Measurements from ENCODE around the gene VTN.

VTN gene

DNA sequence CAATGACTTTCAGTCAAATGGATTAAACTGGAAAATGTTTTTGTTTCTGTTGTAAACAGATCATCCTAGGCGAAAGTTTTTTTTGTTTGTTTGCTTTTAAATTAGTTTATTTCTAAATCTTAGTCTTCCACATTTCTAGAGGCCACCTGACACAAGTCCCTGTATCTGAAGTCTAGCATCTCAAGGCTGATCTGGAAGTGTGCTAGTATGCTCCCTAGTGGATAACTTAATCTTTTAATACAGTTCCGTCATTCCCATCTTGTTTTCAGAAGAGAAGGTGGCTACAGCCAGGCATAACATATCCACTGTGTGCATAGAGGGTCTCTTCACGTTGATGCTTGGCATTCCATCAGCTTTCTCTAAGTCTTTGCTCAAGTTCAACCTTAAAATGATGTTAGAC, 42.4 kb downstream of the VTN start:
- Histone ChIP-seq H3K36me3 (ENCODE audit: insufficient read depth, low read length) (peaks cover 63% of the 10 kb centered on the region), H3K4me2 (ENCODE audit: insufficient read depth, low read length) (no peak overlapping the region)

DNA sequence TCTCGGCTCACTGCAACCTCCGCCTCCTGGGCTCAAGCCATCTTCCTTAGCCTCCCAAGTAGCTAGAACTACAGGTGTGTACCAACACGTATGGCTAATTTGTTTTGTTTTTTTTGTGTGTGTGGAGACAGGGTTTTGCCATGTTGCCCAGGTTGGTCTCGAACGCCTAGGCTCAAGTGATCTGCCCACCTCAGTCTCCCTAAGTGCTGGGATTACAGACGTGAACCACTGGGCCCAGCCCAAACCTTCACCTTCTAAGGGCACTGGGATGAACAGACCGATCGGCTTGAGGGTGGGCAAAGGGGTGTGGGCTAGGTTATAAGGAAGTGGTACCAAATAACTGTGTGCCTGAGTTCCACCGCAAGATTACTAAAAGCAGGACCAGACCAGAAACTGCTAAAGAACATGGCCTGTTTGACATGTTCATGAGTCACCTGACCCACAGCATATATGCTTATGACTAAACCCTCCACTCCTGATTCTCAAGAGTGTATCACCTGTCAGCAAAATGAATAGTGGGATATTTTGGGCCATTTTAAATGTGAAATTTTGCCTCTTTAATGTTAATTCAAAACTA, 43.0 kb downstream of the VTN start:
- Histone ChIP-seq H3K4me1 (ENCODE audit: insufficient read depth, low read length) (peaks cover 6% of the 10 kb centered on the region; the same call in 1 of the 2 replicates), H2AFZ (ENCODE audit: low read depth, low read length) (no peak overlapping the region), H3K79me2 (ENCODE audit: insufficient read depth, low read length) (peaks cover 53% of the 10 kb centered on the region), H3K4me2 (ENCODE audit: insufficient read depth, low read length) (no peak overlapping the region), H3K4me3 (ENCODE audit: low read depth in 1 of 2, low read length in 2 of 2) (no peak overlapping the region), H3K27me3 (ENCODE audit: insufficient read depth, low read length, poor library complexity) (no peaks in the 10 kb centered on the region), H4K20me1 (ENCODE audit: insufficient read depth, low read length) (peaks cover 29% of the 10 kb centered on the region; the same call in 1 of the 2 replicates), H3K36me3 (ENCODE audit: insufficient read depth, low read length) (peaks cover 68% of the 10 kb centered on the region), H3K27ac (ENCODE audit: low read length) (no peak overlapping the region), H3K9ac (ENCODE audit: low read depth, low read length) (no peak overlapping the region), H3K9me3 (ENCODE audit: insufficient read depth, low read length, severe bottlenecking) (no peaks in the 10 kb centered on the region)
- TF ChIP-seq CTCF (IDR thresholded peaks at IDR 0.05; ENCODE audit: borderline replicate concordance, extremely low read depth, low read length, poor library complexity, severe bottlenecking) (no peak), EZH2 (IDR thresholded peaks at IDR 0.05; ENCODE audit: borderline replicate concordance, low read depth, low read length, severe bottlenecking) (no peak)
- no peak for ATAC-seq (ENCODE audit: insufficient read depth, low read depth)
- DNase-seq, result no peak

More for the DNA sequence above, 42.4 kb downstream of the VTN start:
- no peak overlapping the region for H3K4me3 ChIP-seq (ENCODE audit: low read depth in 1 of 2, low read length in 2 of 2)
- no peak overlapping the region for H3K27ac ChIP-seq (ENCODE audit: low read length)
- H3K27me3 ChIP-seq (ENCODE audit: insufficient read depth, low read length, poor library complexity), result no peaks in the 10 kb centered on the region
- DNase-seq (no peak), ATAC-seq (ENCODE audit: insufficient read depth, low read depth) (no peak)
- H3K9me3 ChIP-seq (ENCODE audit: insufficient read depth, low read length, severe bottlenecking), result no peaks in the 10 kb centered on the region
- peaks cover 2% of the 10 kb centered on the region; the same call in 1 of the 2 replicates for H3K4me1 ChIP-seq (ENCODE audit: insufficient read depth, low read length)
- no peak overlapping the region for H3K9ac ChIP-seq (ENCODE audit: low read depth, low read length)
- peaks cover 29% of the 10 kb centered on the region; the same call in 1 of the 2 replicates for H4K20me1 ChIP-seq (ENCODE audit: insufficient read depth, low read length)
- no peak overlapping the region for H2AFZ ChIP-seq (ENCODE audit: low read depth, low read length)
- TF ChIP-seq CTCF (IDR thresholded peaks at IDR 0.05; ENCODE audit: borderline replicate concordance, extremely low read depth, low read length, poor library complexity, severe bottlenecking) (no peak), EZH2 (IDR thresholded peaks at IDR 0.05; ENCODE audit: borderline replicate concordance, low read depth, low read length, severe bottlenecking) (no peak)
- peaks cover 48% of the 10 kb centered on the region for H3K79me2 ChIP-seq (ENCODE audit: insufficient read depth, low read length)

- Histone ChIP-seq H2AFZ (ENCODE audit: low read depth, low read length) (no peak overlapping the region), H4K20me1 (ENCODE audit: insufficient read depth, low read length) (peaks cover 36% of the 10 kb centered on the region; the same call in 1 of the 2 replicates), H3K27ac (ENCODE audit: low read length) (no peak overlapping the region), H3K9me3 (ENCODE audit: insufficient read depth, low read length, severe bottlenecking) (no peaks in the 10 kb centered on the region), H3K4me2 (ENCODE audit: insufficient read depth, low read length) (no peak overlapping the region), H3K36me3 (ENCODE audit: insufficient read depth, low read length) (peaks cover 67% of the 10 kb centered on the region), H3K4me1 (ENCODE audit: insufficient read depth, low read length) (peaks cover 15% of the 10 kb centered on the region), H3K27me3 (ENCODE audit: insufficient read depth, low read length, poor library complexity) (no peaks in the 10 kb centered on the region), H3K79me2 (ENCODE audit: insufficient read depth, low read length) (peaks cover 61% of the 10 kb centered on the region), H3K4me3 (ENCODE audit: low read depth in 1 of 2, low read length in 2 of 2) (no peak overlapping the region), H3K9ac (ENCODE audit: low read depth, low read length) (no peak overlapping the region)
- ATAC-seq (ENCODE audit: insufficient read depth, low read depth) (no peak), DNase-seq (no peak)
- TF ChIP-seq CTCF (IDR thresholded peaks at IDR 0.05; ENCODE audit: borderline replicate concordance, extremely low read depth, low read length, poor library complexity, severe bottlenecking), result no peak
- TF ChIP-seq EZH2 (IDR thresholded peaks at IDR 0.05; ENCODE audit: borderline replicate concordance, low read depth, low read length, severe bottlenecking), result no peak
Measured at GRCh38 chr17:28326114-28326513, 44.0 kb downstream of the VTN start.

Data from DND-41 (cell line).